Dermis microvascular lymphatic vessel endothelial cell (primary cell): ENCODE data around the gene C6orf163. TPM values are rescaled to one million over a fixed set of nuclear protein-coding genes. Genes with fewer than 3 reads are reported as not detected.

ENCODE experiments used
- DNase-seq, 2 donors: peaks; one replicate each; pipeline versions ENCODE4 v3.0.0 to v3.0.0-alpha.2; 2010; ENCODE audit warnings: low read depth in 2 of 2
- total RNA-seq: library from RNA; depleted of rRNA; stranded (reverse); fragments of >200 nt; gene quantifications from 2 replicates; pipeline ENCODE4 v1.2.1, GENCODE V29; 2014

Gene C6orf163
- total RNA-seq, 1 donor from 2014 or later = 0.26 TPM

GRCh38 chr6:87408721-87409155, 64.1 kb downstream of the C6orf163 start:
- DNase-seq = no peak

Other genes starting within 250 kb of the C6orf163 start
- not detected in 2 replicates for gene CGA, start 249.7 kb upstream of the C6orf163 start, total RNA-seq
- gene ZNF292, start 189.2 kb upstream of the C6orf163 start, total RNA-seq = 11.6 and 16.8 TPM in 2 replicates
- 2.2 and 2.5 TPM in 2 replicates for gene SMIM8, start 22.2 kb upstream of the C6orf163 start, total RNA-seq
- not detected in 2 replicates for gene GJB7, start 15.5 kb upstream of the C6orf163 start, total RNA-seq
- 0.13 TPM in 2 replicates for gene CFAP206, start 63.2 kb downstream of the C6orf163 start, total RNA-seq
- gene SLC35A1, start 128.2 kb downstream of the C6orf163 start, total RNA-seq = 20.0 and 20.7 TPM in 2 replicates
- 28.6 and 33.5 TPM in 2 replicates for gene RARS2, start 245.2 kb downstream of the C6orf163 start, total RNA-seq
- 10.1 and 12.1 TPM in 2 replicates for gene ORC3, start 245.3 kb downstream of the C6orf163 start, total RNA-seq